Esophagus squamous epithelium (tissue), 5 donors: ENCODE results near the gene GGNBP2. TPM values are rescaled to one million over a fixed set of nuclear protein-coding genes. Genes with fewer than 3 reads are reported as not detected.

ENCODE experiments used
- DNase-seq: peaks from one replicate; lab custom pipeline; 2025; lab: John Stamatoyannopoulos, UW
- H3K27ac ChIP-seq, 4 donors: fragments of 200-600 bp; sonication (generic); one replicate each; pipeline ENCODE4 v1.5.1; 2016 to 2019; ENCODE audit warnings: mild to moderate bottlenecking in 1 of 4
- H3K27me3 ChIP-seq, 4 donors: fragments of 200-600 bp; sonication (generic); 1 replicate in 3 of 4; 2 replicates in 1 of 4; pipeline versions ENCODE4 v1.5.1 to v1.6.0; 2017 to 2021; ENCODE audit warnings: antibody characterized with exemption in 1 of 4
- H3K36me3 ChIP-seq, 3 donors: fragments of 200-600 bp; sonication (generic); one replicate each; pipeline ENCODE4 v1.5.1; 2016 to 2019
- H3K4me1 ChIP-seq, 3 donors: fragments of 200-600 bp; sonication (generic); one replicate each; pipeline ENCODE4 v1.5.1; 2017 to 2019
- H3K4me3 ChIP-seq, 4 donors: fragments of 200-600 bp; sonication (generic); 1 replicate in 3 of 4; 2 replicates in 1 of 4; pipeline ENCODE4 v1.5.1; 2016 to 2019; ENCODE audit warnings: mild to moderate bottlenecking in 2 of 4, moderate library complexity in 1 of 4
- H3K9me3 ChIP-seq, 3 donors: fragments of 200-600 bp; sonication (generic); one replicate each; pipeline ENCODE4 v1.5.1; 2016 to 2019
- POLR2A ChIP-seq, 4 donors: fragments of 450-650 bp; IDR thresholded peaks; one replicate each; pipeline ENCODE4 v1.6.1; 2017; ENCODE audit warnings: antibody characterized with exemption in 4 of 4, mild to moderate bottlenecking in 4 of 4, moderate library complexity in 3 of 4
- WGBS, 2 donors: methylation state at CpG; one replicate each; pipeline ENCODE4 v1.1.5; 2018; 5-methylcytosine and 5-hydroxymethylcytosine counted together
- intact Hi-C: fragments of 100-400 bp; cut with DNase I; formaldehyde crosslinking; loops from one replicate; pipeline ENCODE4 v1.15.0; 2022
- total RNA-seq, 4 donors: library from RNA; depleted of rRNA; stranded (reverse); fragments of >200 nt; gene quantifications; one replicate each; pipeline ENCODE4 v1.1.0, GENCODE V29; 2016
- TF ChIP-seq, protein P1 (sequence below), 6 experiments: fragments of 450-650 bp in 4 of 6; fragments of 200-600 bp in 2 of 6; sonication (generic) in 2 of 6; IDR thresholded peaks; one replicate each; pipeline ENCODE4 v1.5.1; 2016 to 2019; ENCODE audit warnings: antibody characterized with exemption in 6 of 6, mild to moderate bottlenecking in 4 of 6, moderate library complexity in 4 of 6
- donor health status: DM: yes; HTN: yes; CAD: no.

The GGNBP2 gene
- total RNA-seq, 4 donors from 2014 or later: 32.8 to 59.3 (median 46.3) TPM

DNA sequence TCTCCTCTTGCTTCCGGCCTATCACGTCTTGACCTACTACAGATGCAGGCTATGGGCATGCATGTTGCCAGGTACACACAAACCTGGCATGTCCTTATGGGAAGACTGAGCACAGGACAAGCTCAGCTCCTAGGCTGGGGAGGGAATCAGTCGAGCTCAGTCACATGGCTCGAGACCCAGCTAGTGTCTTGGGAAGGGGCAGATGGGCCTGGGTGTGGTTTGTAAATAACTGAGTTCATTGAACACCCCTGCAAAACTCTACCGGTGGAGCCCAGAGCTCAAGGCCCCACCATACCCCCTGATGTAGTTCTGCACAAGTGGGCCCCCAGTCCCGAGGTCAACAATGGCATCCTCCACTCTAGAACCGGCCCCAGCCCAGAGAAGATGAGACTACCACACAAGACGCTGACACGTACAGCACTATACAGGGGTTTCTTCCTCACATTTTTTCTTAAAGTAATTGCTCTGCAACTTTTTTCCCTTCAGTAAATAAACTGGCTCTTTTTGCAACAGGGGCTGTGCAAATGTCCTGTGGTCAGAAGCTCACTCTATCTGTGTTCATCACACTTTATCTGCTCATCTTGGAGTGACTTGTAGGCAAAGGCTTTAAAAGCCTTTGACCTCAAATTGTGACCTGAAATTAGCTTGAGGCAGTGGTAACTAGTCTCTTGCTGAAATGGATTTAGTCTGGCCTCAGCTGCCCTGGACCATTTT is 35.3 kb upstream of the GGNBP2 start:
- Histone ChIP-seq H3K27me3 (no peaks in the 10 kb centered on the region), H3K27ac (no peak overlapping the region), H3K36me3 (peaks cover 15 to 96% (median 20%) of the 10 kb centered on the region in 3 donors), H3K9me3 (no peaks in the 10 kb centered on the region), H3K4me1 (no peaks in the 10 kb centered on the region), H3K4me3 (no peak overlapping the region)
- no peak for TF ChIP-seq POLR2A (IDR thresholded peaks at IDR 0.05)
- TF ChIP-seq, protein P1, sequence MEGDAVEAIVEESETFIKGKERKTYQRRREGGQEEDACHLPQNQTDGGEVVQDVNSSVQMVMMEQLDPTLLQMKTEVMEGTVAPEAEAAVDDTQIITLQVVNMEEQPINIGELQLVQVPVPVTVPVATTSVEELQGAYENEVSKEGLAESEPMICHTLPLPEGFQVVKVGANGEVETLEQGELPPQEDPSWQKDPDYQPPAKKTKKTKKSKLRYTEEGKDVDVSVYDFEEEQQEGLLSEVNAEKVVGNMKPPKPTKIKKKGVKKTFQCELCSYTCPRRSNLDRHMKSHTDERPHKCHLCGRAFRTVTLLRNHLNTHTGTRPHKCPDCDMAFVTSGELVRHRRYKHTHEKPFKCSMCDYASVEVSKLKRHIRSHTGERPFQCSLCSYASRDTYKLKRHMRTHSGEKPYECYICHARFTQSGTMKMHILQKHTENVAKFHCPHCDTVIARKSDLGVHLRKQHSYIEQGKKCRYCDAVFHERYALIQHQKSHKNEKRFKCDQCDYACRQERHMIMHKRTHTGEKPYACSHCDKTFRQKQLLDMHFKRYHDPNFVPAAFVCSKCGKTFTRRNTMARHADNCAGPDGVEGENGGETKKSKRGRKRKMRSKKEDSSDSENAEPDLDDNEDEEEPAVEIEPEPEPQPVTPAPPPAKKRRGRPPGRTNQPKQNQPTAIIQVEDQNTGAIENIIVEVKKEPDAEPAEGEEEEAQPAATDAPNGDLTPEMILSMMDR (IDR thresholded peaks at IDR 0.05): no peak
- intact Hi-C loops: no loop called here
- 91 to 96% methylated on average over 5 to 6 of the region's 9 CpGs for WGBS, 2 donors
- no peak for DNase-seq

GRCh38 chr17:36510636-36511035 is 34.1 kb upstream of the GGNBP2 start:
- no peaks in the 10 kb centered on the region for H3K4me1 ChIP-seq
- WGBS, 2 donors: 53% methylated on average over 3 of the region's 14 CpGs; no CpG with 5 or more reads in 1 of the 2 donors
- H3K27ac ChIP-seq: no peak overlapping the region
- H3K27me3 ChIP-seq: no peaks in the 10 kb centered on the region
- intact Hi-C loops: no loop called here
- TF ChIP-seq POLR2A (IDR thresholded peaks at IDR 0.05): no peak
- TF ChIP-seq, protein P1 (IDR thresholded peaks at IDR 0.05): no peak
- no peak overlapping the region for H3K4me3 ChIP-seq
- H3K9me3 ChIP-seq: no peaks in the 10 kb centered on the region
- no peak for DNase-seq
- H3K36me3 ChIP-seq: peaks cover 8 to 96% (median 13%) of the 10 kb centered on the region in 3 donors

DNA sequence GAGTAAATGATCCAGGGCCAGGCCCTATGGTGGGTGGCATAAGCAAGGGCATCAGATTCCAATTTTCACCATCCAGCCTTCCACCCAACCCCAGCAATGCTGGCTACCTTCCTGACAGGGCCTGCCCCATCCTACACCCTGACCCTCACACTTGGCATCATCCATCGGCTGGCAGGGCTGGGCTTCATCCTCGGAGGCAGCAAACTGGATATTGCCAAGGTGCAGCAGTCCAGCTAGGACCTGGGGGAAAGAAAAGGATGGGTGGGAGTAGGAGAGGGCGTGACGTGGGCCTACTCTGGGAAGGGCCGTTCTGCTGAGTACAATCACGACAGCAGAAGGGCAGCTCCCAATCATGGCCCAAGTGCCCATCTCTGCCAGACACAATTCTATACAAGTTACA is 33.5 kb upstream of the GGNBP2 start:
- Histone ChIP-seq H3K27me3 (no peaks in the 10 kb centered on the region), H3K4me3 (no peak overlapping the region), H3K36me3 (peaks cover 5 to 96% (median 13%) of the 10 kb centered on the region in 3 donors), H3K27ac (no peak overlapping the region), H3K4me1 (no peaks in the 10 kb centered on the region), H3K9me3 (no peaks in the 10 kb centered on the region)
- WGBS, 2 donors: 94 to 100% methylated on average over 4 of the region's 6 CpGs
- no peak for TF ChIP-seq POLR2A (IDR thresholded peaks at IDR 0.05)
- TF ChIP-seq, protein P1 (IDR thresholded peaks at IDR 0.05): no peak
- DNase-seq: no peak
- intact Hi-C loops: no loop called here

- H3K27ac ChIP-seq: no peak overlapping the region
- 82 to 93% methylated on average over 2 to 4 of the region's 5 CpGs for WGBS, 2 donors
- H3K4me3 ChIP-seq: no peak overlapping the region
- H3K9me3 ChIP-seq: no peaks in the 10 kb centered on the region
- H3K27me3 ChIP-seq: no peaks in the 10 kb centered on the region
- no peak for TF ChIP-seq POLR2A (IDR thresholded peaks at IDR 0.05)
- TF ChIP-seq, protein P1 (IDR thresholded peaks at IDR 0.05): no peak
- peaks cover 0 to 96% (median 10%) of the 10 kb centered on the region in 3 donors for H3K36me3 ChIP-seq
- no peak for DNase-seq
- H3K4me1 ChIP-seq: no peaks in the 10 kb centered on the region
- intact Hi-C loops: no loop called here
Observed at GRCh38 chr17:36512641-36513040, 32.1 kb upstream of the GGNBP2 start.

DNA sequence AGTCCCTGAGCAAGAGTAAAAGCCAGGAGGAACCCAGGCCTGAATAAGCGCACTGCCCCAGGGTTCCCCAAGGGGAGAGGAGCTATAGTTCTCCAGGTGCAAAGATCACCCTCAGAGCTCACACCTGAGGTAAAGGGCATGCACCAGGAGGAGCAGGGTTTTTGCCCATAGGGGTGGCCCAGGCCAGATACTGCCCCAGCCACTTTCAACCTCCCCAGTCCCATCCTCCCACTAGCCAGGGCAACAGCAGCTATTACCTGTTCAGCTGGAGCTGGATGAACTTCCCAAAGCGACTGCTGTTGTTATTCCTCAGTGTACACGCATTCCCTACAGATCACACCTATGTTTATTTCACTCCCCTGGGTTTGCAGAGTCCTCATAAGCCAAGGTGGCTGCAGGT is 29.9 kb upstream of the GGNBP2 start:
- H3K27ac ChIP-seq: no peak overlapping the region
- no peak overlapping the region for H3K4me3 ChIP-seq
- WGBS, 2 donors: 93 to 100% methylated on average over 2 to 3 of the region's 3 CpGs
- TF ChIP-seq POLR2A (IDR thresholded peaks at IDR 0.05): no peak
- TF ChIP-seq, protein P1 (IDR thresholded peaks at IDR 0.05): no peak
- intact Hi-C loops: no loop called here
- DNase-seq: no peak
- H3K36me3 ChIP-seq: peaks cover 0 to 93% (median 10%) of the 10 kb centered on the region in 3 donors
- H3K9me3 ChIP-seq: no peaks in the 10 kb centered on the region
- H3K27me3 ChIP-seq: no peaks in the 10 kb centered on the region
- H3K4me1 ChIP-seq: no peaks in the 10 kb centered on the region
